Fibroblast of mammary gland (primary cell): ENCODE data around the gene KBTBD13.
A peak's percentile ranks its signal among the peaks of the same experiment; 100 is the strongest.

ENCODE experiments used
- DNase-seq: peaks from one replicate; pipeline ENCODE4 v3.0.0-alpha.2; 2010; ENCODE audit warnings: low read depth
- H3K4me3 ChIP-seq: 2 replicates; pipeline ENCODE4 v1.5.1; 2011; ENCODE audit warnings: low read depth, mild to moderate bottlenecking, low read length, moderate library complexity; ENCODE audit not compliant: control insufficient read depth
- CTCF ChIP-seq: conservative IDR thresholded peaks from 2 replicates; pipeline ENCODE4 v1.5.1; 2011; ENCODE audit warnings: low read depth, low read length, inconsistent platforms; ENCODE audit not compliant: control insufficient read depth, insufficient read depth

KBTBD13 gene

GRCh38 chr15:65032801-65033537, 43.6 kb upstream of the KBTBD13 start:
- TF ChIP-seq CTCF: peak; percentile 63
- no peak overlapping the region for H3K4me3 ChIP-seq
- peak; percentile 68 for DNase-seq

DNA sequence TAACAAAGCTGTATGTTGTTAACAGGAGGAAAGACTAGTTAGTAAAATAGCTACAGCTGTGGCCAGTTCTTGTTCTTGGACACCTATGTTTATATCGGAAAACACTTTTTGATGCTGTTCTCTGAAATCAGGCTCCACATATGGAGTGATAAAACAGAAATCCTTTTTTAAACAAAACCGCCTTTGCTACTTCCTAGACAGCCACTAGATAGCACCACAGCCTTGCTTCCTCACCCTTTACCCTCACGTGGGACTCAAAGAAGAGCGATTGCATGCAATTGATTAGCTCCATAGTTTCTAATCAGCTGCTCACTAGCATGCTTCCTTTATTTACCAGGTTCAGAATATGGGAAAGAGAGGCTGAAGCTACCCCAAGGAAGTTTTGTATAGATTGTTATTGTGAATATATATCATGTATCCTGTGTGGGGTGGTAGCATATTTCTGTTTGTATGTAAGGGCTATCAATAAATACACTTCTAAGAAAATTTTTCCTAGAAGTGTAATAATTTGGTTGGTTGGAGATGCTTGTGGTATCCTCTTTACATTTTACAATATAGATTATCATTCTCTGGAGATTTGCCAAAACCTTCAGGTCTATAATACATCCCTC, 42.8 kb upstream of the KBTBD13 start:
- TF ChIP-seq CTCF: peak; percentile 79
- H3K4me3 ChIP-seq: no peak overlapping the region
- DNase-seq: peak; percentile 68

DNA sequence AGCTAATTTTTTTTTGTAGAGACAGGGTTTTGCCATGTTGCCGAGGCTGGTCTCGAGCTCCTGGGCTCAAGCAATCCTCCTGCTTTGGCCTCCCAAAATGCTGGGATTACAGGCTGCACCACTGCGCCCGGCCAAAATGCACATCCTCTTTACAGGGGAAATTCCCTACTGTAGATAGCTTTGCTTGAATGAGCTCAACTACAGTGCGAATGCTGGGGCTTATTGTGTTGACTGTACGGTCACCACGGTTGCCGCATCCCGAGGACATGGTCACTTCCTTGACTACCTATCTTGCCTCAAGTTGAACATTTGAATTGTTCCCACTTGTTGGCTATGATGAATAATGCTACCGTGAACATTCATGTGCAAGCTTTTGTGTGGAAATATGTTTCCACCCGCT, 41.8 kb upstream of the KBTBD13 start:
- no peak for DNase-seq
- no peak for TF ChIP-seq CTCF
- no peak overlapping the region for H3K4me3 ChIP-seq

DNA sequence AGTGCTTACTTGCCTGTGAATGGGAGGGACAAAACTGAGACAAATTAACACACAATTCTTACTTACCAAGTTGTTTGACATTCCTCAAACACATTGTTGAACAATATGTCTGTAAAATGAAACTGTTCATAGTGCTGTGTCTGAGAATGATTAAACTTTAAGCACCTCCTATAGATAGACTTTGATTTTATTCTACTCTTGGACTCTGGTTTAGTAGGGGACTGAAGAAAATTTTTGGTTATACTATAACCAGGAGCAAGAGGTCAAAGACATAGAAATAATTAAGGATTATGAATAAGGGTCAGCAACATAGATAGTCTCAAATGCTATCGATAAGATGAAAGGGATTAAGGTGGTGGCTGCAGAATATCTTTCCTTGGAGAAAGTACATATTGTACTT, 39.2 kb upstream of the KBTBD13 start:
- TF ChIP-seq CTCF: no peak
- DNase-seq: no peak
- no peak overlapping the region for H3K4me3 ChIP-seq

GRCh38 chr15:65038428-65038827, 38.1 kb upstream of the KBTBD13 start:
- no peak for TF ChIP-seq CTCF
- no peak overlapping the region for H3K4me3 ChIP-seq
- no peak for DNase-seq

- H3K4me3 ChIP-seq: no peak overlapping the region
- no peak for DNase-seq
- no peak for TF ChIP-seq CTCF
These were observed 37.7 kb upstream of the KBTBD13 start for GRCh38 chr15:65038836-65039235.
